HUES6 (cell line): ENCODE measurements around the gene UPK1A.
A peak's percentile ranks its signal among the peaks of the same experiment; 100 is the strongest.

Source experiments
- H3K27ac ChIP-seq: 2 replicates; pipeline ENCODE4 v1.7.0; 2013; ENCODE audit warnings: low read depth, mild to moderate bottlenecking, low read length, inconsistent platforms
- H3K27me3 ChIP-seq: 2 replicates; pipeline ENCODE4 v1.6.1; 2013; ENCODE audit warnings: low read length; ENCODE audit not compliant: control insufficient read depth, insufficient read depth
- H3K36me3 ChIP-seq: 2 replicates; pipeline ENCODE4 v1.6.1; 2013; ENCODE audit warnings: low read length; ENCODE audit not compliant: control insufficient read depth, insufficient read depth
- H3K4me1 ChIP-seq: 2 replicates; pipeline ENCODE4 v1.6.1; 2013; ENCODE audit warnings: low read length; ENCODE audit not compliant: control insufficient read depth, insufficient read depth
- H3K4me3 ChIP-seq: 2 replicates; pipeline ENCODE4 v1.5.1; 2013; ENCODE audit warnings: low read depth, low read length
- H3K9ac ChIP-seq: one replicate; pipeline ENCODE4 v1.6.1; 2013; ENCODE audit warnings: mild to moderate bottlenecking, low read length
- H3K9me3 ChIP-seq: 2 replicates; pipeline ENCODE4 v1.6.1; 2013; ENCODE audit warnings: low read depth, low read length; ENCODE audit not compliant: control insufficient read depth, insufficient read depth

UPK1A gene

GRCh38 chr19:35712567-35713505, 46.5 kb downstream of the UPK1A start:
- H3K9me3 ChIP-seq, result no peaks in the 10 kb centered on the region
- no peak overlapping the region for H3K4me3 ChIP-seq
- no peak overlapping the region for H3K9ac ChIP-seq
- H3K36me3 ChIP-seq, result no peaks in the 10 kb centered on the region
- peaks cover 29% of the 10 kb centered on the region for H3K4me1 ChIP-seq
- peaks cover 6% of the 10 kb centered on the region; the same call in 1 of the 2 replicates for H3K27me3 ChIP-seq
- H3K27ac ChIP-seq, result no peak overlapping the region

GRCh38 chr19:35713506-35713850, 47.2 kb downstream of the UPK1A start:
- H3K4me3 ChIP-seq, result no peak overlapping the region
- peaks cover 29% of the 10 kb centered on the region for H3K4me1 ChIP-seq
- H3K9me3 ChIP-seq, result no peaks in the 10 kb centered on the region
- peaks cover 6% of the 10 kb centered on the region; the same call in 1 of the 2 replicates for H3K27me3 ChIP-seq
- H3K36me3 ChIP-seq, result no peaks in the 10 kb centered on the region
- no peak overlapping the region for H3K9ac ChIP-seq
- H3K27ac ChIP-seq, result no peak overlapping the region

GRCh38 chr19:35713904-35714495, 47.7 kb downstream of the UPK1A start:
- Histone ChIP-seq H3K36me3 (no peaks in the 10 kb centered on the region), H3K4me1 (peaks cover 31% of the 10 kb centered on the region), H3K9ac (no peak overlapping the region), H3K4me3 (no peak overlapping the region), H3K27me3 (peaks cover 6% of the 10 kb centered on the region; the same call in 1 of the 2 replicates), H3K9me3 (no peaks in the 10 kb centered on the region), H3K27ac (no peak overlapping the region)

- Histone ChIP-seq H3K4me3 (0 out of 2 replicates have a peak overlapping the region, but pooled peaks have one; percentile 84), H3K4me1 (peaks cover 35% of the 10 kb centered on the region), H3K27ac (no peak overlapping the region), H3K9ac (no peak overlapping the region), H3K9me3 (no peaks in the 10 kb centered on the region), H3K36me3 (peaks cover 4% of the 10 kb centered on the region), H3K27me3 (peaks cover 6% of the 10 kb centered on the region; the same call in 1 of the 2 replicates)
Observed at GRCh38 chr19:35714601-35715354, 48.5 kb downstream of the UPK1A start.

GRCh38 chr19:35715355-35715809, 49.1 kb downstream of the UPK1A start:
- Histone ChIP-seq H3K9ac (peak overlapping the region; percentile 85), H3K36me3 (peaks cover 9% of the 10 kb centered on the region), H3K9me3 (no peaks in the 10 kb centered on the region), H3K27ac (no peak overlapping the region), H3K27me3 (peaks cover 6% of the 10 kb centered on the region; the same call in 1 of the 2 replicates), H3K4me3 (peak overlapping the region; percentile 84), H3K4me1 (peaks cover 35% of the 10 kb centered on the region)

DNA sequence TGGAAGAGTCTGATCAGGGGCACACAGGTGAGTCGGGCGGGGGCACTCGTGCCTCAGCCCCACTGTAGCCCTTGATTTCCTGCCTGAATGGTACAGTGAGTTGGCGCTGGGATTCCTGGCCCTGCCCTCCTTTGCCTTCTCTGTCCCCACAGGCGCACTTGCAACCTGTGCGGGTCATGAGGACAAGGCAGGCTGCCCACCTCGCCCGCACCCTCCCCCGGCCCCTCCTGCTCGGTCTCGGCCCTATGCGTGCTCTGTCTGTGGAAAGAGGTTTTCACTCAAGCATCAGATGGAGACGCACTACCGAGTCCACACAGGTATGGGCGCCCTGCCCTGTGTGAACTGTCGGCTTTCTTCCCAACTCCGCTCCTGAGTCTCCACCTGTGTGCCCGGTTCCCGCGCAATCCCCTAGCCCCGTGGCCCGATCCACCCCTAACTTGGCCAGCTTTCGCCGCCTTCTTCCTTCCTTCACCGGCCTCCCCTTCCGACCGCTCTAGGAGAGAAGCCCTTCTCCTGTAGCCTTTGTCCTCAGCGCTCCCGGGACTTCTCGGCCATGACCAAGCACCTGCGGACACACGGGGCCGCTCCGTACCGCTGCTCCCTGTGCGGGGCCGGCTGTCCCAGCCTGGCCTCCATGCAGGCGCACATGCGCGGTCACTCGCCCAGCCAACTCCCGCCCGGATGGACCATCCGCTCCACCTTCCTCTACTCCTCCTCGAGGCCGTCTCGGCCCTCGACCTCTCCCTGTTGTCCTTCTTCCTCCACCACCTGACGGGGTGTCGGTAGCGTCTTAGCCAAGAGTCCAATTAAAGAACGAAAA, 49.9 kb downstream of the UPK1A start:
- Histone ChIP-seq H3K36me3 (peaks cover 14% of the 10 kb centered on the region), H3K9me3 (no peaks in the 10 kb centered on the region), H3K27me3 (peaks cover 6% of the 10 kb centered on the region; the same call in 1 of the 2 replicates), H3K4me3 (peak overlapping the region; percentile 84), H3K27ac (peak overlapping the region; percentile 61; the same call in 1 of the 2 replicates), H3K4me1 (peaks cover 29% of the 10 kb centered on the region), H3K9ac (peak overlapping the region; percentile 85)

DNA sequence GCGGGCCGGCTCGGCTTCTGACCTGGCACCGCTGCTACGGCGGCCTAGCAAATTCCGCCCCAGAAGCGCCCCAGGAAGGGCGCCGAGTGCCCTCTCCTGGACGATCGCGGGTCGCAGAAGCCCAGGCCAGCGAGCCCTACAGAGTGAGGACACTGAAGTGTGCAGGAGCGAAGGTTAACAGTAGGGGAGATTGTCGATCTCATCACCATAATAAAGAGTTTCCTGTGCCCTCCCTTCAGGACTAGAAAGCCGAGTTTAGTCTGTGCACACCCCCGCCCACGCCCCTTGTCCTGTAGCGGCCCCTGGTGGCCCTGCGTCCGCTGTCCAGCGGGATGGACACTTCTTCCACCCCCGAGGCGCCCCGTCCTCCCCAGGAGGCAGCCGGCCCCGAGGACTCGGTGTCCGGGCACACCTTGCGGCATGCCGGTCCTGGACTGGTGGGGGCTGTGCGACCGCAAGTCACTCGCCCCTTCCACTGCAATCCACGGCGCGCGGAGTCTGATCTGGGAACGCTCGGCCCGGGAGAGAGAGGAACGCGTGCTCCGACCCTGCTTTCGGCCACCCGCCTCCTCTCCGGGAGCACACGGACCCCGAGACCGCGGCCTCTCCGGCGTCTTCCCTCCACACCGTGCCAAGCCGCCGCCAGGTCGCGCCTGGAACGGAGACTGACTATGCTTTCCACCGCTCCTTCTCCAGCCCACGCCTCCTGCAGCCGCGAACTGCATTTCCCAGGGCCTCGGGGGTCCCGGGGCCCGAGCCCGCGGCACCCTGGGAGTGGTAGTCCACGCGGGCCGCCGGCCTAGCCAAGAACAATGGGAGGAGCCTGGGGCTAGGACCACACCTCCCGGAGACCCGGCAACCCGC, 50.7 kb downstream of the UPK1A start:
- Histone ChIP-seq H3K9ac (peak overlapping the region; percentile 85), H3K27me3 (peaks cover 6% of the 10 kb centered on the region; the same call in 1 of the 2 replicates), H3K27ac (peak overlapping the region; percentile 64; the same call in 1 of the 2 replicates), H3K9me3 (no peaks in the 10 kb centered on the region), H3K4me3 (peak overlapping the region; percentile 84), H3K4me1 (peaks cover 26% of the 10 kb centered on the region), H3K36me3 (peaks cover 23% of the 10 kb centered on the region)

- H3K27me3 ChIP-seq, result peaks cover 6% of the 10 kb centered on the region; the same call in 1 of the 2 replicates
- H3K4me3 ChIP-seq, result peak within 1 kb of the TSS; percentile 84
- H3K36me3 ChIP-seq, result peaks cover 30% of the 10 kb centered on the region
- H3K9me3 ChIP-seq, result no peaks in the 10 kb centered on the region
- peak within 1 kb of the TSS; percentile 64; the same call in 1 of the 2 replicates for H3K27ac ChIP-seq
- peak within 1 kb of the TSS; percentile 85 for H3K9ac ChIP-seq
- peaks cover 26% of the 10 kb centered on the region for H3K4me1 ChIP-seq
Observed at GRCh38 chr19:35717665-35718344, 51.5 kb downstream of the UPK1A start, which contains the start of gene KMT2B. KMT2B (plus strand) TSS chr19:35718003; CDS start chr19:35718019, 16 bp downstream.

DNA sequence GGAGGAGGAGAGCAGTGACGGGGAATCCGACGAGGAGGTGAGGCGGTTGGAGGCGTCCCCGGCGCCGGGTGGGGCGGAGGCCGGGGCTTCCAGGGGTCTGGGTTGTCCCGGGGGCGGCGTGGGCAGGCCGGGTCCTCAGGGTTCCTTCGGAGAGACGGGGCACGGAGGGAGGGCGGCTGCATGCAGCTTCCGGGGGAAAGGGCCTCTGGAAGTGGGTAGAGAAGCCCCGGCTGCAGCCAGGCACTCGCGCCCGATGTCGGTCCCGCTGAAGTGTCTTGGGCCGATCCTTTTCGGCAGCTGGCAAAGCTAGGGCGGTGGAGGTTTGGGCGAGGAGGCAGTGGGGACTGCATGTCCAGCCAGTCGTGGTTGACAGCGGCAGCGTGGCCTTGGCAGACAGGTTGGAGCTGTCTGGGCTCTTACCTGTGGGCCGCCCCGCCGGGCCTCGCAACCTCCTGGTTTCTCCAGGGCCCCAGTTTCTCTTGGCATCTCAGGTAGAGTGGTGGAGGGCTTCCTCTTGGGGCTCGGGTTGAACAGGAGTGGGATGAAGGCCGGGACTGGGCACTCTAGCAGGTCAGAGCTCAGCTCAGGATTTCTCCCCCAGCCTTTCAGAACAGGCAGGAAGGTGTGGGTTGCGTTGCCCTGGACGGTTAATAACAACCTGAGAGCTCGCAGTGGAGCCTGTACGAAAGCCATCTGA, 52.2 kb downstream of the UPK1A start:
- no peak overlapping the region for H3K27ac ChIP-seq
- peak overlapping the region; percentile 64 for H3K9ac ChIP-seq
- H3K27me3 ChIP-seq, result peaks cover 6% of the 10 kb centered on the region; the same call in 1 of the 2 replicates
- peaks cover 37% of the 10 kb centered on the region for H3K36me3 ChIP-seq
- H3K4me3 ChIP-seq, result peak overlapping the region; percentile 77
- peaks cover 26% of the 10 kb centered on the region for H3K4me1 ChIP-seq
- H3K9me3 ChIP-seq, result no peaks in the 10 kb centered on the region
